ENCODE results near the gene HOGA1.

Gene HOGA1

DNA sequence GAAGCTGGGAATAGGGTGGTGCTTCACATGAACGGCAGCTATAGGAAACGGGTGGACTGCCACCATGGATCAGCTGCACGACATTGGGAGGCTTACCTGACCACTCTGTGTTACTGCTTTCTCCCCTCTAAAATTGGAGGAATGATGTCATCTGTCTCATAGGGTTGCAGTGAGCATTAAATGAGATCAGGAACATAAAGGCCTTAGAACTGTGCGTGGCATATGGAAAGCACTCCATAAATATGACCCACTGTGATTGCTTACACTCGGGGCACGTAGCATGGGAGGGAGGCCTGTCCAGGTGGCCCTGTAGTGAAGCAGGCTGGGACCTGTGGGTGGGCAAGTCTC is 15.1 kb downstream of the HOGA1 start:
- no peak for DNase-seq
- no peaks in the 10 kb centered on the region for H3K36me3 ChIP-seq

GRCh38 chr10:97600616-97601015 is 16.4 kb downstream of the HOGA1 start:
- no peak for DNase-seq
- no peaks in the 10 kb centered on the region for H3K27me3 ChIP-seq
- TF ChIP-seq, protein P1, sequence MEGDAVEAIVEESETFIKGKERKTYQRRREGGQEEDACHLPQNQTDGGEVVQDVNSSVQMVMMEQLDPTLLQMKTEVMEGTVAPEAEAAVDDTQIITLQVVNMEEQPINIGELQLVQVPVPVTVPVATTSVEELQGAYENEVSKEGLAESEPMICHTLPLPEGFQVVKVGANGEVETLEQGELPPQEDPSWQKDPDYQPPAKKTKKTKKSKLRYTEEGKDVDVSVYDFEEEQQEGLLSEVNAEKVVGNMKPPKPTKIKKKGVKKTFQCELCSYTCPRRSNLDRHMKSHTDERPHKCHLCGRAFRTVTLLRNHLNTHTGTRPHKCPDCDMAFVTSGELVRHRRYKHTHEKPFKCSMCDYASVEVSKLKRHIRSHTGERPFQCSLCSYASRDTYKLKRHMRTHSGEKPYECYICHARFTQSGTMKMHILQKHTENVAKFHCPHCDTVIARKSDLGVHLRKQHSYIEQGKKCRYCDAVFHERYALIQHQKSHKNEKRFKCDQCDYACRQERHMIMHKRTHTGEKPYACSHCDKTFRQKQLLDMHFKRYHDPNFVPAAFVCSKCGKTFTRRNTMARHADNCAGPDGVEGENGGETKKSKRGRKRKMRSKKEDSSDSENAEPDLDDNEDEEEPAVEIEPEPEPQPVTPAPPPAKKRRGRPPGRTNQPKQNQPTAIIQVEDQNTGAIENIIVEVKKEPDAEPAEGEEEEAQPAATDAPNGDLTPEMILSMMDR (IDR thresholded peaks at IDR 0.05; ENCODE audit: low read depth, low read length), result no peak
- H3K36me3 ChIP-seq, result no peaks in the 10 kb centered on the region
- peaks cover 9% of the 10 kb centered on the region for H3K4me1 ChIP-seq
- no peak overlapping the region for H3K4me3 ChIP-seq (ENCODE audit: low read depth, low read length)
- H3K9me3 ChIP-seq, result no peaks in the 10 kb centered on the region

More for the DNA sequence above, 15.1 kb downstream of the HOGA1 start:
- H3K9me3 ChIP-seq, result no peaks in the 10 kb centered on the region
- no peaks in the 10 kb centered on the region for H3K27me3 ChIP-seq
- H3K4me1 ChIP-seq, result peaks cover 9% of the 10 kb centered on the region
- no peak overlapping the region for H3K4me3 ChIP-seq (ENCODE audit: low read depth, low read length)
- TF ChIP-seq, protein P1 (IDR thresholded peaks at IDR 0.05; ENCODE audit: low read depth, low read length), result no peak

DNA sequence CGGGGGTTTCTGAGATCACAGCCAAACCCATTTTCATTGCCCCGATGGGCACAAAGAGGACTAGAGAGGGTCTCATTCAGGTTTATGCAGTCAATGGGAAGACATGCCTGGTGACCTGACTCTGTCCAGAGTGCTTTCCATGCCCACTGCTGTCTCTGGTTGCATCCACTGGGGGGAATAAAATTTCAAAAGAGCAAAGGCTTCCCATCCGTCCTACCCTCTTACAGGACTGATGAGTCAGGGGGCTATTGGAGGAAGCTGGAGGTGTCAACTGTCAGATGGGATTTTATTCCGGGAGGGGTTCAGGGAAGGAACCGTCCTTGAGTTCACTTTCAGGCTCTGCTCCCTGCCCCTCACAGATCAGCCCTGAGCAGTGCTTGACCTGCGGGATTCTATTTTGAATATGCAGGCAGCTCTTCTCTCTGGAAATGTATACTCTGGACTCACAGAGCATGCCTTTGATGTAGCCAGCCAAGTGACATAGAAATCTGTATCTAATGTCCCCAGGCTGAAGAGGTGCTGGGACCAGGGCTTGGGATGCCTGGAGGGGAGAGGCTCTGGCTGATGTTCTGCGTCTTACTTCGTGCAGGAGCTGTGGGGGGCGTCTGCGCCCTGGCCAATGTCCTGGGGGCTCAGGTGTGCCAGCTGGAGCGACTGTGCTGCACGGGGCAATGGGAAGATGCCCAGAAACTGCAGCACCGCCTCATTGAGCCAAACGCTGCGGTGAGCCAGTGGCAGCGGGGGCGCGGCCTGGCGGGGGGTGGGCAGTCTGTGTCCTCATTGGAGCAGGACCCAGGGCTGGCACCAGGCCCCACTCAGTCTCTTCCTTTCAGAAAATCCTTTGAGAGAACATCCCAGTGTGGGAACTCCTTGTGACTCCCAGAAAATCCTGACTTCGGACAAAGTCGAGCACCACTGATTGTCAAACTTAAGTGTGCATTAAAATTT is 17.4 kb downstream of the HOGA1 start:
- no peaks in the 10 kb centered on the region for H3K27me3 ChIP-seq
- TF ChIP-seq, protein P1 (IDR thresholded peaks at IDR 0.05; ENCODE audit: low read depth, low read length), result no peak
- H3K36me3 ChIP-seq, result no peaks in the 10 kb centered on the region
- H3K9me3 ChIP-seq, result no peaks in the 10 kb centered on the region
- no peak overlapping the region for H3K4me3 ChIP-seq (ENCODE audit: low read depth, low read length)
- DNase-seq, result no peak
- H3K4me1 ChIP-seq, result peaks cover under 1% of the 10 kb centered on the region; the same call in 1 of the 2 replicates

DNA sequence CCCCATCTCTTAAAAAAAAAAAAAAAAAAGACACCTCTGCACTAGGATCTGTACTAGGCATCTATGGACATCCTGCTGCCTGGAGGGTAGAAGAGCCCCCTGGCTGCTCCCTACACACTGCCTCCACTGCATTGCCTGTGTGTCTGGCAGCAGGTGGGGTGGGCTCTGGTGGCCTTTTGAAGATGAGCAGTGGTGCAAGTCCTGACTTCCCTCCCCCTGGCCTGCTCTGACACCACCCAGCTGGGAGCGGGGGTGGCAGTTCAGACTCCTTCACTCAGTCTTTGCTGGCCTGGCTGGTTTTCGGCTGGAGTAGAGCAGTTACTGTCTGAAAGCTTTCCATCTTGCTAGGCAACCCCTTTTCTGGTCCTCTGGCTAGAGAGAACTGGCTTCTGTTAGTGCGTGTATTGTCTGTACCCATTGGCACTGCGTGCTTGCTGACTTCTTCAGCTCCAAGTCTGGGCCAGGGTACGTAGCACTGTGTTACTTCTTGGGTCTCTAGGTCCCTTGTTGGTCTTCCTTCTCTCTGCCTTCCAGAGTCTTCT is 23.0 kb downstream of the HOGA1 start:
- no peaks in the 10 kb centered on the region for H3K9me3 ChIP-seq
- H3K4me1 ChIP-seq, result no peaks in the 10 kb centered on the region
- TF ChIP-seq, protein P1 (IDR thresholded peaks at IDR 0.05; ENCODE audit: low read depth, low read length), result no peak
- no peaks in the 10 kb centered on the region for H3K36me3 ChIP-seq
- DNase-seq, result no peak
- no peak overlapping the region for H3K4me3 ChIP-seq (ENCODE audit: low read depth, low read length)
- H3K27me3 ChIP-seq, result no peaks in the 10 kb centered on the region

GRCh38 chr10:97608991-97609561 is 24.9 kb downstream of the HOGA1 start:
- Histone ChIP-seq H3K4me3 (ENCODE audit: low read depth, low read length) (no peak overlapping the region), H3K36me3 (no peaks in the 10 kb centered on the region), H3K4me1 (no peaks in the 10 kb centered on the region), H3K9me3 (no peaks in the 10 kb centered on the region), H3K27me3 (no peaks in the 10 kb centered on the region)
- DNase-seq, result no peak
- TF ChIP-seq, protein P1 (IDR thresholded peaks at IDR 0.05; ENCODE audit: low read depth, low read length), result no peak

- no peaks in the 10 kb centered on the region for H3K36me3 ChIP-seq
- TF ChIP-seq, protein P1 (IDR thresholded peaks at IDR 0.05; ENCODE audit: low read depth, low read length), result no peak
- no peaks in the 10 kb centered on the region for H3K27me3 ChIP-seq
- no peaks in the 10 kb centered on the region for H3K9me3 ChIP-seq
- no peak for DNase-seq
- no peaks in the 10 kb centered on the region for H3K4me1 ChIP-seq
- no peak overlapping the region for H3K4me3 ChIP-seq (ENCODE audit: low read depth, low read length)
Measured at GRCh38 chr10:97611473-97611872, 27.3 kb downstream of the HOGA1 start.
